ENCODE data around the gene RNF7.

- TF ChIP-seq CTCF (IDR thresholded peaks at IDR 0.05; ENCODE audit: borderline replicate concordance, extremely low read depth, low read length, poor library complexity, severe bottlenecking) (no peak), EZH2 (IDR thresholded peaks at IDR 0.05; ENCODE audit: borderline replicate concordance, low read depth, low read length, severe bottlenecking) (no peak)
Observed at GRCh38 chr3:141796081-141796888, 58.2 kb downstream of the RNF7 start.
